Large intestine (tissue), 3 donors: Measurements from ENCODE around the gene SOX1. TPM values are rescaled to one million over a fixed set of nuclear protein-coding genes. Genes with fewer than 3 reads are reported as not detected.

ENCODE experiments used
- DNase-seq, 2 donors: peaks; one replicate each; pipeline versions ENCODE4 v3.0.0 to v3.0.0-alpha.2; 2013
- H3K27ac ChIP-seq: one replicate; pipeline ENCODE4 v1.5.1; 2013; ENCODE audit warnings: low read length
- H3K27me3 ChIP-seq: 2 replicates; pipeline ENCODE4 v1.6.1; 2013; ENCODE audit warnings: low read length; ENCODE audit not compliant: control insufficient read depth, insufficient read depth
- H3K36me3 ChIP-seq: 2 replicates; pipeline ENCODE4 v1.6.1; 2013; ENCODE audit warnings: low read length; ENCODE audit not compliant: control insufficient read depth, insufficient read depth
- H3K4me1 ChIP-seq: one replicate; pipeline ENCODE4 v1.6.1; 2013; ENCODE audit warnings: low read length; ENCODE audit not compliant: control insufficient read depth, insufficient read depth
- H3K4me3 ChIP-seq: one replicate; pipeline ENCODE4 v1.5.1; 2013; ENCODE audit warnings: low read length
- H3K9me3 ChIP-seq: one replicate; pipeline ENCODE4 v1.6.1; 2013; ENCODE audit warnings: mild to moderate bottlenecking, low read depth, low read length, moderate library complexity; ENCODE audit not compliant: control insufficient read depth
- whole genome bisulfite sequencing: methylation state at CpG from one replicate; pipeline ENCODE4 v1.1.5; 2013; ENCODE audit warnings: low lambda C conversion rate; ENCODE audit not compliant: insufficient coverage; 5-methylcytosine and 5-hydroxymethylcytosine counted together
- polyA plus RNA-seq: library from polyadenylated mRNA; unstranded; fragments of 120-200 nt; gene quantifications from one replicate; pipeline ENCODE4 v1.2.1, GENCODE V29; 2013

SOX1 gene
- polyA plus RNA-seq, 1 donor: 0.06 TPM

GRCh38 chr13:112071723-112072533, 5.0 kb downstream of the SOX1 start:
- DNase-seq: no peak
- Histone ChIP-seq H3K27me3 (peaks cover 89% of the 10 kb centered on the region), H3K36me3 (no peaks in the 10 kb centered on the region), H3K4me3 (no peak overlapping the region), H3K27ac (no peak overlapping the region), H3K9me3 (no peaks in the 10 kb centered on the region), H3K4me1 (no peaks in the 10 kb centered on the region)
- 40% methylated on average over 1 of the region's 59 CpGs for WGBS

- Histone ChIP-seq H3K9me3 (no peaks in the 10 kb centered on the region), H3K4me1 (no peaks in the 10 kb centered on the region), H3K27ac (no peak overlapping the region), H3K4me3 (no peak overlapping the region), H3K27me3 (peaks cover 84% of the 10 kb centered on the region), H3K36me3 (no peaks in the 10 kb centered on the region)
- WGBS: no CpG with 5 or more reads among the region's 77 CpGs
- DNase-seq: no peak
Observed at GRCh38 chr13:112072534-112073244, 5.7 kb downstream of the SOX1 start.

DNA sequence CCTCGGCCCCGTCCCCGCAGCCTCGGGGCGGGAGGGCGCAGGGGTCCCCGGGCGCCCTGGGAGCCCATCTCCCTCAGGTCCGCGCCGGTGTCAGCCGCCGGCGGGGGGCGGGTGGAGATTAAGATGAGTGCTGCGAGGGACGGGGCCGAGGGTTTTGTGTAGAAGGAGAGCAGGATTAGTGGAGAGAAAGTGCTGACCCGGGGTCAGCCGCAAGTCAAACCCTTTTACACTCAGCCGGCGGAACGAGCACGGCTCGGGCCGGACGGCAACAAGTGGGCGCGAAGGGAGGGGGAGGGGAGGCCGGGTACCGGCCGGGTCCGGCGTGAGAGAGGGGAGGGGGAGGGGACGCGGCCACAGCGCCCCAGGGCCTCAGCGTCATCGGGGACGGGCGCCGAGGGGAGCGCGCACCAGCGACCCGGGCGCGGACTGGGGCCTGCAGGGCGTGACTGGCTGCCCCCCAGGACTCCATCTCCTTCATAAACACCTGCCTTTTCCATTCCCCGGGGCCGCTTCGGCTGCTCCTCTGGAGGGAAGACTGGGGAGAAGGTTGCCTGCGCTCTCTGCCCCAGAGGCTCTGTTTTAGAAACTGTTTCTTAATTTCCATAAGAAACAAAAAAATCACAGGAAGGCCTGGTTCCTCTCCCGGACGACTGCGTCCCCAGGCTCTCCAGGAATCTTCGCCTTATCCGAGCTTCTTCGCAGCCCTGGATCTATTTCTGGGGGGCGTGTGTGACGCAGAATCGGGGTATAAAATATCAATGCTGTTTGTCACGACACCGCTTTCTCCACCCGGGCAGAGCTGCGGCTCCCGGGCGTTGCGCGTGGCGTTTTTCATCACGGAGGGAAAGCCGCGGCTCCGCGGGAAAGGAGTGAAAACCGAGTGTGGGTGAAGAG, 6.5 kb downstream of the SOX1 start:
- 0% methylated on average over 14 of the region's 77 CpGs for WGBS
- H3K9me3 ChIP-seq: no peaks in the 10 kb centered on the region
- no peaks in the 10 kb centered on the region for H3K36me3 ChIP-seq
- no peak for DNase-seq
- no peak overlapping the region for H3K4me3 ChIP-seq
- no peaks in the 10 kb centered on the region for H3K4me1 ChIP-seq
- H3K27ac ChIP-seq: no peak overlapping the region
- H3K27me3 ChIP-seq: peaks cover 90% of the 10 kb centered on the region

DNA sequence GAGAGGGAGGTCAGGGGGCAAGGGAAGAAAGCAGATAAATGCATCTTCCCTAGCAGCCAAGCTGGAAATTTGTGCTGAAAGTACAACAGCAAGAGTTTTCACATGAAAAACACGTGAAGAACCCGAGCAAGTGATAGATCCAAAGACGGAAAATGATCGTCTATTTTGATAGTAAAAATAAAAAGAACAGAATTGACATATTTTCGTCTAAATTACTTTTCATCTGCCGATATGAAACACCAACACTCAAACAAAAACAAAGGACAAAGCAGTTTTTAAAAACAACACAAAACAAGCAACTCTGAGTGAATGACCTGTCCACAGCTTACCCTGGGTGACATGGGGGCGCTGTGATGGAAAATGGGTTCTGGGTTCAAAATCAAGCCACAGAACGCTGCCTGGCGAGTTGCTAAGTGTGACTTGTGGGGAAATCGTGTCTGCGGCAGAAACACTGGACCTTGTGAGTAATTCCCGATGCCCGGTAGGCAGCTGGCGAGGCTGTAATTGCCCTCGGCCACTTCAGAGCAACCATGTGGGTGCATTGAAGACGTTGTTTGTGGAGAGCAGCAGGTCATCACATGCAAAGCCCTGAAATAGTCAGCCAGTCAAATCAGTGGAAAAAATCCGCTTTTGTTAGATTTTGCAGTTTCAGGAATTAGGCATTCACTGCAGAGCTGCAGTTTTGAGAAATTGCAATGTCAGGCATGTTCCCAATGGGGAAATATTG, 7.4 kb downstream of the SOX1 start:
- no peaks in the 10 kb centered on the region for H3K4me1 ChIP-seq
- H3K9me3 ChIP-seq: no peaks in the 10 kb centered on the region
- DNase-seq: no peak
- WGBS: 0% methylated on average over 4 of the region's 17 CpGs
- no peak overlapping the region for H3K4me3 ChIP-seq
- no peaks in the 10 kb centered on the region for H3K36me3 ChIP-seq
- H3K27ac ChIP-seq: no peak overlapping the region
- H3K27me3 ChIP-seq: peaks cover 92% of the 10 kb centered on the region

DNA sequence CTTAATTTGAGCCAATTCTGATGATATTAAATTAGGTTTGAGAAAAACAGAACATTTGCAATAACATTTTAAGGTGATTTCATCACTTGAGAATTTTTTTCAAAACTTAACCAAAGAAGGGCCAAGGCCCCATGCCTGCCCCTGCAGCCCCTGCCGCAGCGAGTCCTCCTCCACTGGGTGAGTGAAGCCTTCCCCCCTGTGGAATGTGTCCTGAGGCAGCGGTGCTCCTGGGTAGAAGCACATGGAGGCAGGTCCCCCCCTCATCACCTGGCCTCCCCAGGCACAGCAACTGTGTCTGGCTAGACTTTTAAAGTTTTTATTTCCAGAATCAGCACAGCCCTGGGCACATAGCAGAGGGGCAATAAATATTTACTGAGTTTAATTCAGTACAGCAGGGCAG, 10.8 kb downstream of the SOX1 start:
- Histone ChIP-seq H3K9me3 (no peaks in the 10 kb centered on the region), H3K27me3 (peaks cover 74% of the 10 kb centered on the region), H3K4me3 (no peak overlapping the region), H3K4me1 (no peaks in the 10 kb centered on the region), H3K27ac (no peak overlapping the region), H3K36me3 (no peaks in the 10 kb centered on the region)
- DNase-seq: no peak
- no CpG with 5 or more reads among the region's 3 CpGs for WGBS

GRCh38 chr13:112078216-112078615, 11.3 kb downstream of the SOX1 start:
- H3K4me3 ChIP-seq: no peak overlapping the region
- DNase-seq: no peak
- peaks cover 69% of the 10 kb centered on the region for H3K27me3 ChIP-seq
- no peaks in the 10 kb centered on the region for H3K4me1 ChIP-seq
- H3K36me3 ChIP-seq: no peaks in the 10 kb centered on the region
- no CpG with 5 or more reads among the region's 16 CpGs for WGBS
- no peak overlapping the region for H3K27ac ChIP-seq
- H3K9me3 ChIP-seq: no peaks in the 10 kb centered on the region

GRCh38 chr13:112078879-112079531, 12.1 kb downstream of the SOX1 start:
- WGBS: no CpG with 5 or more reads among the region's 4 CpGs
- Histone ChIP-seq H3K27ac (no peak overlapping the region), H3K36me3 (no peaks in the 10 kb centered on the region), H3K27me3 (peaks cover 61% of the 10 kb centered on the region), H3K4me1 (no peaks in the 10 kb centered on the region), H3K9me3 (no peaks in the 10 kb centered on the region), H3K4me3 (no peak overlapping the region)
- DNase-seq: no peak

GRCh38 chr13:112079696-112080095, 12.7 kb downstream of the SOX1 start:
- H3K9me3 ChIP-seq: no peaks in the 10 kb centered on the region
- peaks cover 55% of the 10 kb centered on the region for H3K27me3 ChIP-seq
- WGBS: no CpG with 5 or more reads among the region's 6 CpGs
- no peak for DNase-seq
- no peak overlapping the region for H3K27ac ChIP-seq
- H3K4me3 ChIP-seq: no peak overlapping the region
- no peaks in the 10 kb centered on the region for H3K36me3 ChIP-seq
- H3K4me1 ChIP-seq: no peaks in the 10 kb centered on the region

GRCh38 chr13:112083971-112084370, 17.0 kb downstream of the SOX1 start:
- no peak overlapping the region for H3K27ac ChIP-seq
- no peaks in the 10 kb centered on the region for H3K36me3 ChIP-seq
- 83% methylated on average over 1 of the region's 1 CpG for WGBS
- no peak for DNase-seq
- peaks cover 31% of the 10 kb centered on the region for H3K27me3 ChIP-seq
- no peak overlapping the region for H3K4me3 ChIP-seq
- H3K9me3 ChIP-seq: no peaks in the 10 kb centered on the region
- H3K4me1 ChIP-seq: no peaks in the 10 kb centered on the region
